Esophagus squamous epithelium (tissue), 4 donors: Measurements from ENCODE around the gene SCNM1.
"Not testable (repeated sequence)": the region's sequence is repeated elsewhere in the genome, so short reads cannot be mapped to it uniquely, and the experiment has no call there.

Experiments used
- CTCF ChIP-seq, 6 experiments: fragments of 450-650 bp in 4 of 6; fragments of 200-600 bp in 2 of 6; sonication (generic) in 2 of 6; IDR thresholded peaks; one replicate each; pipeline ENCODE4 v1.5.1; 2016 to 2019; ENCODE audit warnings: antibody characterized with exemption in 6 of 6, mild to moderate bottlenecking in 4 of 6, moderate library complexity in 4 of 6
- POLR2A ChIP-seq, 4 donors: fragments of 450-650 bp; IDR thresholded peaks; one replicate each; pipeline ENCODE4 v1.6.1; 2017; ENCODE audit warnings: antibody characterized with exemption in 4 of 4, mild to moderate bottlenecking in 4 of 4, moderate library complexity in 3 of 4

GRCh38 chr1:151194894-151195594 is 29.1 kb downstream of the SCNM1 start:
- TF ChIP-seq CTCF, POLR2A (IDR thresholded peaks at IDR 0.05): not testable (repeated sequence)
